WTC11 (cell line): ENCODE measurements around the gene GJB2. TPM values are rescaled to one million over a fixed set of nuclear protein-coding genes. Genes with fewer than 3 reads are reported as not detected.

Source experiments
- ATAC-seq: fragments of 200-7000 bp; cut with Tn5 transposase; 2 replicates; pipeline ENCODE4 v1.10.0; 2021; ENCODE audit warnings: mild to moderate bottlenecking, moderate library complexity
- CTCF ChIA-PET: fragments of 300-600 bp; sonication (Branson Sonifier 250); formaldehyde crosslinking; loops from one replicate; lab custom pipeline; 2021; ENCODE audit warnings: antibody characterized with exemption; lab: Charles Lee
- POLR2A ChIA-PET: fragments of 350-600 bp; sonication (Branson Sonifier 250); formaldehyde crosslinking; loops from one replicate; lab custom pipeline; 2021; ENCODE audit warnings: antibody characterized with exemption; lab: Charles Lee
- DNase-seq: peaks from one replicate; pipeline ENCODE4 v3.0.0; 2021; ENCODE audit warnings: low spot score
- H3K27ac Mint-ChIP-seq: 2 replicates; pipeline ENCODE4 v1.8.0; 2021; ENCODE audit warnings: mixed read lengths
- H3K27me3 Mint-ChIP-seq: 2 replicates; pipeline ENCODE4 v1.8.0; 2021; ENCODE audit warnings: low read depth, mild to moderate bottlenecking, moderate library complexity, mixed read lengths
- H3K36me3 Mint-ChIP-seq: 2 replicates; pipeline ENCODE4 v1.8.0; 2021; ENCODE audit warnings: mixed read lengths
- H3K4me1 Mint-ChIP-seq: 2 replicates; pipeline ENCODE4 v1.8.0; 2022; ENCODE audit warnings: mixed read lengths
- H3K4me3 Mint-ChIP-seq: 2 replicates; pipeline ENCODE4 v1.8.0; 2021; ENCODE audit warnings: mild to moderate bottlenecking, moderate library complexity, mixed read lengths
- H3K9me3 Mint-ChIP-seq: 2 replicates; pipeline ENCODE4 v1.8.0; 2021; ENCODE audit warnings: mixed read lengths
- AR ChIP-seq: fragments of 250-450 bp; sonication (Bioruptor Pico); IDR thresholded peaks from 2 replicates; pipeline ENCODE4 v1.9.0; 2021; ENCODE audit warnings: mild to moderate bottlenecking
- ATF3 ChIP-seq: sonication (generic); formaldehyde crosslinking; conservative IDR thresholded peaks from 2 replicates; pipeline ENCODE4 v1.8.1; 2022; ENCODE audit warnings: mild to moderate bottlenecking, missing genetic modification reagents
- CREB1 ChIP-seq: sonication (generic); formaldehyde crosslinking; IDR thresholded peaks from 2 replicates; pipeline ENCODE4 v1.8.0; 2023; ENCODE audit warnings: mild to moderate bottlenecking, missing genetic modification reagents
- CREM ChIP-seq: sonication (generic); formaldehyde crosslinking; IDR thresholded peaks from 2 replicates; pipeline ENCODE4 v1.8.1; 2022; ENCODE audit warnings: mild to moderate bottlenecking, missing genetic modification reagents, moderate library complexity
- ELF4 ChIP-seq: sonication (generic); formaldehyde crosslinking; IDR thresholded peaks from 2 replicates; pipeline ENCODE4 v1.8.1; 2022; ENCODE audit warnings: low read depth, mild to moderate bottlenecking, moderate library complexity, missing genetic modification reagents
- GRHL2 ChIP-seq: fragments of 250-450 bp; sonication (Bioruptor Pico); IDR thresholded peaks from 2 replicates; pipeline ENCODE4 v1.8.0; 2022; ENCODE audit warnings: mild to moderate bottlenecking, moderate library complexity; ENCODE audit not compliant: insufficient replicate concordance, severe bottlenecking
- KAT7 ChIP-seq: sonication (generic); formaldehyde crosslinking; IDR thresholded peaks from 2 replicates; pipeline ENCODE4 v1.8.1; 2023; ENCODE audit warnings: missing genetic modification reagents, mild to moderate bottlenecking, borderline replicate concordance
- MXD4 ChIP-seq: fragments of 250-450 bp; sonication (Bioruptor Pico); IDR thresholded peaks from 2 replicates; pipeline ENCODE4 v1.8.0; 2021; ENCODE audit warnings: mild to moderate bottlenecking, moderate library complexity, borderline replicate concordance
- PRRX2 ChIP-seq: fragments of 250-450 bp; sonication (Bioruptor Pico); IDR thresholded peaks from 2 replicates; pipeline ENCODE4 v1.8.0; 2021; ENCODE audit warnings: mild to moderate bottlenecking
- ZNF232 ChIP-seq: sonication (generic); formaldehyde crosslinking; IDR thresholded peaks from 2 replicates; pipeline ENCODE4 v1.8.0; 2022; ENCODE audit warnings: mild to moderate bottlenecking, missing genetic modification reagents
- total RNA-seq: library from RNA; stranded (reverse); gene quantifications from 3 replicates; pipeline ENCODE4 v1.2.3, GENCODE V29; 2021
- TF ChIP-seq, protein P1 (sequence below): sonication (generic); formaldehyde crosslinking; IDR thresholded peaks from 2 replicates; pipeline ENCODE4 v1.8.1; 2022; ENCODE audit warnings: missing genetic modification reagents, borderline replicate concordance
- TF ChIP-seq, protein P2 (sequence below): sonication (generic); formaldehyde crosslinking; IDR thresholded peaks from 2 replicates; pipeline ENCODE4 v1.8.1; 2022; ENCODE audit warnings: mild to moderate bottlenecking, missing genetic modification reagents, moderate library complexity, borderline replicate concordance

GJB2 gene
- total RNA-seq, 1 experiment from 2014 or later = 0.11 TPM

GRCh38 chr13:20148501-20149183 lies 44.1 kb downstream of the GJB2 start:
- peaks cover 4% of the 10 kb centered on the region; the same call in 1 of the 2 replicates for H3K27me3 Mint-ChIP-seq
- no peak overlapping the region for H3K4me3 Mint-ChIP-seq
- no peak for DNase-seq
- no peak for ATAC-seq
- H3K4me1 Mint-ChIP-seq = peaks cover 13% of the 10 kb centered on the region
- ChIA-PET CTCF (interaction anchor here (0.6 kb wide), 1 partner anchor 970 kb away, joined by 3 read pairs; no protein-coding TSS in a partner anchor), POLR2A (no interaction called here)
- H3K36me3 Mint-ChIP-seq = no peaks in the 10 kb centered on the region
- TF ChIP-seq CREM (CRISPR knock-in tag) (no peak), GRHL2 (CRISPR knock-in tag) (no peak), MXD4 (CRISPR knock-in tag) (no peak), ATF3 (CRISPR knock-in tag) (no peak), PRRX2 (CRISPR knock-in tag) (no peak)
- H3K9me3 Mint-ChIP-seq = no peaks in the 10 kb centered on the region
- no peak overlapping the region for H3K27ac Mint-ChIP-seq

DNA sequence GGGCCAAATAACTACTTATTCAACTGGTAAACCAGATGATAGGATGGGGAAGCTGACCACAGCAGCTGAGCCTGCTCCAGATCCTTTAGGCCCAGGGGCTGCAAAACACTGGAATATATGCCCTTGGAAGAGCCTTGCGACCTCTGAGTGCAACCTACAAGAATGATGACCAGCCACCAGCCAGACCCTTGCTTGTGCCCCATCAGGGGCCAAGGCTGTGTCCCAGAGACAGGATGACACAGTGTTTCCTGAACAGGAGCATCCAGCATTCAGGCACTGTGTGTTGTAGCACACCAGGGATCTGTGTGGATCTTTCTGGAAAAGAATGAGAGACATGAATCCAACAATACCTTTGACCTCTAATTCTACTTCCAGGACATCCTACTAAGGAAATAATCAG lies 46.4 kb downstream of the GJB2 start:
- no peaks in the 10 kb centered on the region for H3K36me3 Mint-ChIP-seq
- ChIA-PET POLR2A (no interaction called here), CTCF (no interaction called here)
- TF ChIP-seq ZNF232 (CRISPR knock-in tag) (no peak), ELF4 (CRISPR knock-in tag) (no peak), CREB1 (no peak)
- TF ChIP-seq, protein P1, sequence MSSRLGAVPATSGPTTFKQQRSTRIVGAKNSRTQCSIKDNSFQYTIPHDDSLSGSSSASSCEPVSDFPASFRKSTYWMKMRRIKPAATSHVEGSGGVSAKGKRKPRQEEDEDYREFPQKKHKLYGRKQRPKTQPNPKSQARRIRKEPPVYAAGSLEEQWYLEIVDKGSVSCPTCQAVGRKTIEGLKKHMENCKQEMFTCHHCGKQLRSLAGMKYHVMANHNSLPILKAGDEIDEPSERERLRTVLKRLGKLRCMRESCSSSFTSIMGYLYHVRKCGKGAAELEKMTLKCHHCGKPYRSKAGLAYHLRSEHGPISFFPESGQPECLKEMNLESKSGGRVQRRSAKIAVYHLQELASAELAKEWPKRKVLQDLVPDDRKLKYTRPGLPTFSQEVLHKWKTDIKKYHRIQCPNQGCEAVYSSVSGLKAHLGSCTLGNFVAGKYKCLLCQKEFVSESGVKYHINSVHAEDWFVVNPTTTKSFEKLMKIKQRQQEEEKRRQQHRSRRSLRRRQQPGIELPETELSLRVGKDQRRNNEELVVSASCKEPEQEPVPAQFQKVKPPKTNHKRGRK (CRISPR knock-in tag) = no peak
- TF ChIP-seq, protein P2, sequence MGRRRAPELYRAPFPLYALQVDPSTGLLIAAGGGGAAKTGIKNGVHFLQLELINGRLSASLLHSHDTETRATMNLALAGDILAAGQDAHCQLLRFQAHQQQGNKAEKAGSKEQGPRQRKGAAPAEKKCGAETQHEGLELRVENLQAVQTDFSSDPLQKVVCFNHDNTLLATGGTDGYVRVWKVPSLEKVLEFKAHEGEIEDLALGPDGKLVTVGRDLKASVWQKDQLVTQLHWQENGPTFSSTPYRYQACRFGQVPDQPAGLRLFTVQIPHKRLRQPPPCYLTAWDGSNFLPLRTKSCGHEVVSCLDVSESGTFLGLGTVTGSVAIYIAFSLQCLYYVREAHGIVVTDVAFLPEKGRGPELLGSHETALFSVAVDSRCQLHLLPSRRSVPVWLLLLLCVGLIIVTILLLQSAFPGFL (CRISPR knock-in tag) = no peak
- ATAC-seq = no peak
- no peak overlapping the region for H3K27ac Mint-ChIP-seq
- no peak for DNase-seq
- peaks cover 18% of the 10 kb centered on the region for H3K27me3 Mint-ChIP-seq
- no peak overlapping the region for H3K4me3 Mint-ChIP-seq
- H3K4me1 Mint-ChIP-seq = peaks cover 17% of the 10 kb centered on the region
- no peaks in the 10 kb centered on the region for H3K9me3 Mint-ChIP-seq

- no peak overlapping the region for H3K4me3 Mint-ChIP-seq
- DNase-seq = no peak
- H3K27me3 Mint-ChIP-seq = peaks cover 19% of the 10 kb centered on the region
- no peaks in the 10 kb centered on the region for H3K36me3 Mint-ChIP-seq
- no peak for ATAC-seq
- CTCF ChIA-PET = no interaction called here
- H3K9me3 Mint-ChIP-seq = no peaks in the 10 kb centered on the region
- no peak for TF ChIP-seq AR (CRISPR knock-in tag)
- no peak for TF ChIP-seq KAT7
- no peak overlapping the region for H3K27ac Mint-ChIP-seq
- POLR2A ChIA-PET = no interaction called here
- peaks cover 19% of the 10 kb centered on the region for H3K4me1 Mint-ChIP-seq
These were observed 47.2 kb downstream of the GJB2 start for GRCh38 chr13:20145521-20145920.
